Fibroblast of villous mesenchyme (primary cell): ENCODE measurements around the gene TLK2. TPM values are rescaled to one million over a fixed set of nuclear protein-coding genes. Genes with fewer than 3 reads are reported as not detected.

Experiments used
- DNase-seq: peaks from one replicate; pipeline ENCODE4 v3.0.0-alpha.2; 2010; ENCODE audit warnings: low read depth
- H3K4me3 ChIP-seq: 2 replicates; pipeline ENCODE4 v1.5.1; 2011; ENCODE audit warnings: low read depth, mild to moderate bottlenecking, low read length
- CTCF ChIP-seq: IDR thresholded peaks from 2 replicates; pipeline ENCODE4 v1.5.1; 2012; ENCODE audit warnings: low read depth, mild to moderate bottlenecking, low read length; ENCODE audit not compliant: insufficient read depth
- total RNA-seq: library from RNA; depleted of rRNA; stranded (reverse); fragments of >200 nt; gene quantifications from 2 replicates; pipeline ENCODE4 v1.2.3, GENCODE V29; 2012

Gene TLK2
- total RNA-seq, 1 donor, result 60.0 TPM

DNA sequence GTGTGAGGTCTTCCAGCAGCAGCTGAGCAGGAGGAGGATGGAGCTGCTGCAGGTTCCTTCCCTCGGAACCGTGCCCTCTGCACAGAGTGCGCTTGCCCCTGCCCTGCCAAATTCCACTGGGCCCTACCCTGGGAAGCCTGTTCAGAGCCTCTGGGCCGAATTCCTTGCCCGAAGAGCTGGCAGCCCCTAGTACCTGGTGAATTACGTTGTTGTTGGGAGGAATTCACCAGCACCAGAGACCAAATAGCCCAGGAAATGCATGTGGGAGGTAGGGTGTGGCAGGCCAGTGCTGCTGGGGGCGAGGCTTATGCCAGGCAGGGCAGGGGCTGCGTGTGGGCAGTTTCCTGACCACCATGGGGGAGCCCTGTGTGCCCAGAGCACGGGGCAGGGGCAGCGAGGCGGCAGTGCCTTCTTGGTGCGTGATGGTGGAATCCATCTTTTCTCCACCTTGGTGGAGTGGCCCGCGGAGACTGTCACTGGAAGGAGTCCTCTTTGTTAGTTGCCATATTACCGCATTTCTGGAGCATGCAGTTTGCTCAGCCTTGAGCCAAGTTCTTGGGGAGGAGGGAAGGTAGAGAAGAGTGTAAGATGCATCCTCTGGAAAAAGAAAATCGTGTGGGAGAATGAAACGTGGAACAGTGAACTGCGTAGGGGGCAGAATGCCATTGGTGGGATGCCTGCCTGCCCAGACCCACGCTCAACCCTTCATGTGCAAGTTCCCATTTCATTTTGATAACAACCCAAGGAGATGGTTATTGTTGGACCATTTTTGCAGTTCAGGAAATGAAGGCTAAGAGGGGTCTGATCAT, 151.1 kb downstream of the TLK2 start:
- TF ChIP-seq CTCF, result no peak
- no peak for DNase-seq
- H3K4me3 ChIP-seq, result peak overlapping the region; percentile 86

DNA sequence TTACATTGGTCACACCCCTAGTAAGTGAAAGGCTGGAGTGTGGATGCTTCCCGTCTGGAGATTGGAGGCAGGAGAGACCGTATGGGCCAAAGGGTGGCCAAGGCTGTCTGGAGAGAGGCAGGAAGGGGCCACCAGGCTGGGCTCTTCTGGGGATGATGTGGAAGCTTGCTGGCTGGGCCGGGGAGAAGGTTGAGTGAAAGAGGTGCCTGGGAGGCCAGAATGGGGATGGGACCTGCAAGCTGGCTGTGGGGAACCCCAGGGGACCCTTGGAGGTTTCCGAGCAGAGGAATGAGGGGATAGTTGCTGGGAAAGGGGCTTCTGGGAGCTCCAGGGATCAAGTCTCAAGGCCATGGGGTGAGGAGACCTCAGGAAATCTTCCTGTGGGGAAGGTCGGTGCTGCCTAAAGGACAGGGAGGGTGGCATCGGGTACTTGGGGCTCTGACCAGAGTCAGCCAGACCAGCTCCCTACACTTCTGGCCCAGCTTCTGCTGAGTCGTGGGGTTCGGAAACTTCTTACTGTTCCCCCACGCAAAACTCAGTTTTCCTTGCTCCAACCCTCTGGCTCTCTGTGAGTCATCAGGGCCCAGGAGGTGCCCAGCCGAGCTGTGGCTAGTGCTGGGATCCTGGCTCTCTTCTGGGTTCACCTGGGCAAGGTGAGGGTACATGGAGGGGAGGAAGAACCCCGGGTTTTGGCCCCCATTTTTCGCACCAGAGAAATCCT, 151.9 kb downstream of the TLK2 start:
- no peak for TF ChIP-seq CTCF
- peak overlapping the region; percentile 86 for H3K4me3 ChIP-seq
- DNase-seq, result peak; percentile 26

DNA sequence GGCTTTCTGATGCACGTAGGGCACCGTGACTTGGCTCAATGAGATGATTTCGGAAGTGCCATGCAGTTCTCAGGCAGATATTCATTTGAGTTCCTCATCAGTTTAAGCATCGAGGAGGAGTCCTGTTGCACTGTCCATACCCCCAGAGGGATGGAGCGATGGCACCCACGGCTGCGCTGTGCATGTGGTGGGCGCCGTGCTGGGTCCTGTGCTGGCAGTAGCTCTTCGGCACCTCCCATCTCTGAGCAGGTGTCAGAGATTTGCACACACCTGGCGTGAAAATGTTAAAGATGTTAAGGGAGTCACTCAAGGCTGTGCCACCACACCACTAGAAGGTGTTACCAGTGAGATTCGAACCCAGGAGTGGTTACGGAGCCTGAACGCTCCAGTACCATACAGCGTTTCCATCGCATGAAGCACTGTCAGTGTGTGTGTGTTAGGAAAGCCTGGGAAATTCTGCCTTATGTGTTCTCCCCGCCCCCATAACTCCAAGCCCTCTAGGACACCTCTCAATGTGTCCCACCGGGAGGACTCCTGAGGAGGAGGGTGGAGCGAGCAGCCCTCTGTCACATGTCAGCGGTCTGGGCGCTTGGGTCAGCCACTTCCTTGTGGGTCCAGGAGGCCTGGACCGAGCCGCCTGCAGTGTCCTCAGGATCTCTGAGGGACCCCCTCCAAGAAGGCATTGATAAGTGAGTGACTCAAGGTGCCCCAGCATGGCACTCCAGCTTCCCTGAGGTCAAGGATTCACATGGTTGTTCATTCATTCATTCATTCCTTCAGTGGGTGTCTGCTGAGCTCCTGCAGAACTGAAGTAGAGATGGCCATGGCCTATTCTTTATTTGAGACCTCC, 152.7 kb downstream of the TLK2 start:
- no peak overlapping the region for H3K4me3 ChIP-seq
- no peak for DNase-seq
- no peak for TF ChIP-seq CTCF

DNA sequence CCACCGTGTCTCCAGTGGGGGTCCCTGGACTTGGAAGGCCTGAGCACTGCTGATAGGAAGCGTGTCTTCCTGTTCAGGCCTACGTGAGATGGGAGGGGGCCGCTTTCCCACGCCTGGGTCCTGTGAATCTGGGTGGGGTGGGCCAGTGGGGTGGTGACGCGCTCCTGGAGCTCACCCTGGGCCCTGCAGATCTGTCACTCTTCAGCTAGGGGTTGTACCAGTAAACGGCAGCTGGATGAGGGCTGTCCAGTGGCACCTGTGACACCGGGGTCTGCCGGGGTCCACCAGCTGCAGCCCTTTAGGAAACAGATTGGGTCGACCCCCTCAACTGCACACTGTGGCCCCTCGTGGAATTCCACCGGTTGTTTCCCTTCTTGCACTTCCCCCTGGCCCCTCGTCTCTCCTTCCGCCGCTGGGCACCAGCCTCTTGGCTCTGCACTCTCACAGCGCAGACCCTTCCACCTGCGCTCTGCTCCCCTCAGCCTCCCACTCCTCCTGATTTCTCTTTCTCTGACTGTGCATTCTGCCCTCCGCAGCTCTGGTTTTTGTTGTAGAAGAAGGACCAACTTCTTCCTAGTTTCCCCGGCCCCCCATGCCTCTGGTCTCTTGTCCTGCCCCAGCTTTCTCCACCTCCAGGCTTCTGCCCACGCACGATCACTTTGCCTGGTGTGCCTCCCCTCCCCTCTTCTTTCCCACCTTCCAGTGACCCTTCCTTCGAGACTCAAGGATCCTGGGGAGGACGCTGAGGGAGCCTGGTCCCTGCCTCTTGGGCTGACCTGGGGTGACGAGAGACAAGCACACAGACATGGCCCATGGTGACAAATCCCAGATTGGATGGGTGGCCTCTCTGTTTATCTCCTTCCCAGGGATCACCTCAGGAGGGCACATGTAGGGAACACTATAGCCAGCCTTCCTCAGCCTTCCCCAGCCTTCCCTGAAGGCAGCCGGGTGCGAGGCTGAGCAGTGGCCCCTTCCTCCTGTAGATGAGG, 153.6 kb downstream of the TLK2 start:
- DNase-seq, result no peak
- TF ChIP-seq CTCF, result no peak
- H3K4me3 ChIP-seq, result no peak overlapping the region

DNA sequence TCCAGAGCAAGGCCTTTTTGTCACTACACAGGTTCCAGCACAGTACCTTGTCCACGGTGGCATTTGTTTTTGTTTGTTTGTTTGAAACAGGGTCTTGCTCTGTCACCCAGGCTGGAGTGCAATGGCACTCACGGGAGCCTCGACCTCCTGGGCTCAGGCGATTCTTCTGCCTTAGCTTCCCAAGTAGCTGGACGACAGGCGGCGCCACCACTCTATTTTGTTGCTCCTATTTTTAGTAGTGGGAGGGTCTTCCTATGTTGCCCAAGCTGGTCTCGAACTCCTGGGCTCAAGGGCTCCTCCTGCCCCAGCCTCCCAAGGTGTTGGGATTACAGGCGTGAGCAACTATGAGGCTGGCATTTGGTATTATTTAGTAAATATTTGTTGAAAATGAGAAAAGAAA, 159.2 kb downstream of the TLK2 start:
- no peak for TF ChIP-seq CTCF

DNA sequence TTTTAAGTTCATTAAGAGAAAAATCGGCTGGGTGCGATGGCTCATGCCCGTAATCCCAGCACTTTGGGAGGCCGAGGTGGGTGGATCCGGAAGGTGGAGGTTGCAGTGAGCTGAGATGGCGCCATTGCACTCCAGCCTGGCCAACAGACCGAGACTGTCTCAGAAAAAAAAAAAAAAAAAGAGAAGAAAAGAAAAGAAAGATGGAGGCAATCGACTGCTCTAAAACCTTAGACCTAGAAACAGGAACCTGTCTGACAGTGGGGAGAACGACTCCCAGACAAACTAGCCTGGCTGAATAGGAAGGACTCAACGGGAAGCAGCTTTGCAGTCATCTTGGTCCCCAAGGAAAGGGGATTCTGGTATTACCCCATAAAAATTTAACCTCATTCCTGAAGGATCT, 162.5 kb downstream of the TLK2 start:
- no peak for DNase-seq
- TF ChIP-seq CTCF, result no peak
- no peak overlapping the region for H3K4me3 ChIP-seq

More for the DNA sequence above, 159.2 kb downstream of the TLK2 start:
- no peak overlapping the region for H3K4me3 ChIP-seq
- DNase-seq, result no peak
